ENCODE measurements around the gene UTP15. TPM values are rescaled to one million over a fixed set of nuclear protein-coding genes. Genes with fewer than 3 reads are reported as not detected.

Gene UTP15
- total and polyA plus RNA-seq, 11 donors: 2.3 to 12.5 (median 8.6) TPM

DNA sequence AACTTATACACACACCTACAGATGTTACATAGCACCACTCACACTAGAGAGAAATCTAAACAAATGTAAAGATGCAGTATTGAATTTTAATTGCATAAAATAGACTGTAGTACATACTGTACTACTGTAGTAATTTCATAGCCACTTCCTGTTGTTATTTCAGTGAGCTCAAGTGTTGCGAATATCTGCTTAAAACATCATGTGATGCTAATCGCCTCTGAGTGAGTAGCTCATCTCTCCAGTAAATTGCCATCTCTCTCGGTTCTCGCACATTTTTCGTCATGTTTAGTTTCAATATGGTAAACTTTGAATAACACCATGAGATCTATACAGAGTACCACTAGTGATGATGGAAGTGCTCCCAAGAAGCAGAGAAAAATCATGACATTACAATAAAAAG lies 38.5 kb downstream of the UTP15 start:
- H3K36me3 ChIP-seq: no peaks in the 10 kb centered on the region
- intact Hi-C loops (cut with DNase I): no loop called here
- TF ChIP-seq POLR2A (IDR thresholded peaks at IDR 0.05): no peak
- TF ChIP-seq, protein P1, sequence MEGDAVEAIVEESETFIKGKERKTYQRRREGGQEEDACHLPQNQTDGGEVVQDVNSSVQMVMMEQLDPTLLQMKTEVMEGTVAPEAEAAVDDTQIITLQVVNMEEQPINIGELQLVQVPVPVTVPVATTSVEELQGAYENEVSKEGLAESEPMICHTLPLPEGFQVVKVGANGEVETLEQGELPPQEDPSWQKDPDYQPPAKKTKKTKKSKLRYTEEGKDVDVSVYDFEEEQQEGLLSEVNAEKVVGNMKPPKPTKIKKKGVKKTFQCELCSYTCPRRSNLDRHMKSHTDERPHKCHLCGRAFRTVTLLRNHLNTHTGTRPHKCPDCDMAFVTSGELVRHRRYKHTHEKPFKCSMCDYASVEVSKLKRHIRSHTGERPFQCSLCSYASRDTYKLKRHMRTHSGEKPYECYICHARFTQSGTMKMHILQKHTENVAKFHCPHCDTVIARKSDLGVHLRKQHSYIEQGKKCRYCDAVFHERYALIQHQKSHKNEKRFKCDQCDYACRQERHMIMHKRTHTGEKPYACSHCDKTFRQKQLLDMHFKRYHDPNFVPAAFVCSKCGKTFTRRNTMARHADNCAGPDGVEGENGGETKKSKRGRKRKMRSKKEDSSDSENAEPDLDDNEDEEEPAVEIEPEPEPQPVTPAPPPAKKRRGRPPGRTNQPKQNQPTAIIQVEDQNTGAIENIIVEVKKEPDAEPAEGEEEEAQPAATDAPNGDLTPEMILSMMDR (IDR thresholded peaks at IDR 0.05): no peak
- H3K27me3 ChIP-seq: no peaks in the 10 kb centered on the region
- WGBS, 4 donors: 86 to 88% (median 87%) methylated on average over 5 of the region's 5 CpGs
- H3K27ac ChIP-seq: no peak overlapping the region
- DNase-seq (no peak), ATAC-seq (no peak)
- peaks cover 0 to 17% (median 5%) of the 10 kb centered on the region in 12 donors for H3K9me3 ChIP-seq
- no peak overlapping the region for H3K4me3 ChIP-seq
- peaks cover 0 to 5% (median 0%) of the 10 kb centered on the region in 12 donors for H3K4me1 ChIP-seq

DNA sequence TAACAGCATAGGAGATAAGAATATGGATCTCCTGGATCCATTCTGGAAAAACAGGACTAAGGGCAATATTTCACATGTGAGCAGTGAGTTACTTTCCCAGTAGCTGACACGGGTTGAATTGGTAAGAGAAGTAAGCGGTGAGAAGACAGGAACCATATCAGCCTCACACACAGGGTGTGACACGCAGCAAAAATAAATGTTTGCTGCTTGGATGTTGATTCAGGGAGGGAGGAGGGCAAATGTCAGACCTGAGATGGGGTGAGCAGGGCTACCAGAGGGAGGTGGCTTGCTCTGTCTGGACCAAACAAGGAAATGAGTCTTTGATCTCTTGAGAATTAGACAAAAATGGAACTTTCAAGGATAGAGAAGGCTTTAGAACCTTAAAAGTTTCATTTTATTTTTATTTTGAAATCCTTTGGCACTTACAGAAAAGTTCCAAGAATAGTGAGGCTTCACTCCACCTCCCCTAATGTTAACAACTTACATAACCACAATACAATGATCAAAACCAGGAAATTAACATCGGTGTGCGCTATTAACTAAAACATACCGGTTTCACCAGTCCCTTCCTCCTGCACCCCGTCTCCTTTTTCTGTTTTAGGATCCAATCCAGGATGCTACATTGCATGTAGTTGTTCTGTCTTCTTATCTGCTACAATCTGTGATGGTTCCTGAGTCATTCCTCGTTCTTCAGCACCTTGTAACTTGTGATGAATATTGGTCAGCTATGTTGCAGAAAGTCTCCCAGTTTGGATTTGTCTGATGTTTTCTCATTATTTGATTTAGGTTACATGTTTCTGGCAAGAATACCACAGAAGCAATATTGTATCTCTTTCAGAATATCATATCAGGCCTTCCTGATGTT lies 39.9 kb downstream of the UTP15 start:
- H3K27me3 ChIP-seq: no peaks in the 10 kb centered on the region
- WGBS, 4 donors: 70 to 73% (median 71%) methylated on average over 8 of the region's 8 CpGs
- no peak overlapping the region for H3K4me3 ChIP-seq
- intact Hi-C loops (cut with DNase I): no loop called here
- ATAC-seq: peak in 3 of 4 donors; percentile 58 to 73 (median 62)
- no peak overlapping the region for H3K27ac ChIP-seq
- peaks cover 0 to 5% (median 0%) of the 10 kb centered on the region in 12 donors for H3K4me1 ChIP-seq
- TF ChIP-seq, protein P1 (IDR thresholded peaks at IDR 0.05): no peak
- no peak for TF ChIP-seq POLR2A (IDR thresholded peaks at IDR 0.05)
- peaks cover 0 to 17% (median 5%) of the 10 kb centered on the region in 12 donors for H3K9me3 ChIP-seq
- no peak for DNase-seq
- no peaks in the 10 kb centered on the region for H3K36me3 ChIP-seq

DNA sequence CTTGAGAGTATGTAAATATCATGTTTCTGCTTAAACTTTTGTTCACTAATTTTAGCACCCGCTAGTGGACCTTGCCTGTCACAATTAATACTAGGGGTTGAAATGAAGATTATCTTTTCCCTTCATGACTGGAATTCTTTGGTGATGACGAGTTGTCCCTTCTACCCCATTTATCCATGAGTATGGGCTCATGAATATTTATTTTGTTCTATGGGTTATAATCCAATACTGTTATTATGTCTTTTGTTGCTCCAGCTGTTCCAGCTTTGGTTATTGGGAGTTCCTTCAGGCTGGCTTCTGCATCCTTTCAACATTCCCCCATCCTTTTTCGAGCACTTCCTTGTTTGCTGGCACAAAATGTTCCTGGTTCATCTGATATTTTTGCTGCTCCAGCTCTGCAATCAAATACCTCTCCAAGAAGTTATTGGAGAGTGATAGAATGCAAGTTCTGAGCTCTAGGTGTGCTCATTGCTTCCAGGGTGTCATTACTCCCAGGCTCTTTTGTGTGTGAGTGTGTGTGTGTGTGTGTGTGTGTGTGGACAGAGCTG lies 40.7 kb downstream of the UTP15 start:
- intact Hi-C loops (cut with DNase I): no loop called here
- TF ChIP-seq, protein P1 (IDR thresholded peaks at IDR 0.05): no peak
- no peak for TF ChIP-seq POLR2A (IDR thresholded peaks at IDR 0.05)
- no peak for DNase-seq
- Histone ChIP-seq H3K36me3 (no peaks in the 10 kb centered on the region), H3K27me3 (no peaks in the 10 kb centered on the region), H3K4me3 (no peak overlapping the region), H3K27ac (no peak overlapping the region), H3K9me3 (peaks cover 0 to 13% (median 5%) of the 10 kb centered on the region in 12 donors), H3K4me1 (peaks cover 0 to 5% (median 0%) of the 10 kb centered on the region in 12 donors)
- 41 to 60% (median 48%) methylated on average over 3 of the region's 3 CpGs for WGBS, 4 donors
- no peak for ATAC-seq

DNA sequence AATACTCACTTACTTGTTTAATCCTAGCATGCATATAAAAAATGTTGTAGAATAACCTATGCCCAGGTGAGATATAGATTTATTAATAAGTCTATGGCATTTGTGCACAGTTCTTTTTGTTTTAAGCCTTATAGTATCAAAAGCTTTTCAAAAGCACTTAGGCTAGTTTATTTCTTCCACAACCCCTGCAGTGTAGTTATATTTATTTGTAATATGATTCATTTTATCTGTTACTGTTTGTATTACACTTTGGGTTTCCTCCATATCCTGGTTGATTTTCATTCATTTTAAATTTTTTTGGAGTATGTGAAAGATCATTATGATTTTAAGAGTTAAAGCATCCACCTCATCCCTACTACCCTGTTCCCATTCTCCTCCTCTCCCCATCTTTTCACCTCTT lies 41.7 kb downstream of the UTP15 start:
- Histone ChIP-seq H3K4me3 (no peak overlapping the region), H3K4me1 (peaks cover 0 to 5% (median 0%) of the 10 kb centered on the region in 12 donors), H3K27ac (no peak overlapping the region), H3K27me3 (peaks cover 0 to 4% (median 0%) of the 10 kb centered on the region in 9 donors), H3K36me3 (no peaks in the 10 kb centered on the region), H3K9me3 (peaks cover 0 to 4% (median 0%) of the 10 kb centered on the region in 12 donors)
- no peak for ATAC-seq
- no peak for TF ChIP-seq POLR2A (IDR thresholded peaks at IDR 0.05)
- TF ChIP-seq, protein P1 (IDR thresholded peaks at IDR 0.05): no peak
- DNase-seq: no peak
- intact Hi-C loops (cut with DNase I): no loop called here

Measured in heart left ventricle (tissue), 16 donors.